K562 (cell line): ENCODE results near the gene TMEM132D. TPM values are rescaled to one million over a fixed set of nuclear protein-coding genes. Genes with fewer than 3 reads are reported as not detected.

Experiments
- ATAC-seq: fragments of 200-7000 bp; cut with Tn5 transposase; 3 replicates; pipeline ENCODE4 v1.9.1; 2020; ENCODE audit warnings: moderate library complexity
- BruUV-seq: library from RNA; stranded (reverse); fragments of 400-500 nt; replicated peaks from 2 replicates; lab custom pipeline; 2021; lab: Mats Ljungman, UMichigan
- CTCF ChIA-PET: fragments of 300-600 bp; formaldehyde crosslinking; extraction: SDS; loops from one replicate; lab custom pipeline; 2021; ENCODE audit warnings: low intra/inter-chr PET ratio; lab: Yijun Ruan, JAX
- POLR2A ChIA-PET: fragments of 300-600, 350-650 bp; sonication (Branson Sonifier 250); formaldehyde crosslinking; extraction: SDS; loops from one replicate; lab custom pipeline; 2021; ENCODE audit warnings: antibody characterized with exemption, inconsistent platforms; lab: Yijun Ruan, JAX
- DNase-seq, 4 experiments: peaks; one replicate each; pipeline versions ENCODE4 v3.0.0 to v3.0.0-alpha.2; 2011 to 2018; ENCODE audit warnings: low spot score in 3 of 4, mixed read lengths in 3 of 4; ENCODE audit errors: extremely low read depth in 1 of 4
- FAIRE-seq: peaks from 2 replicates; lab custom pipeline; 2011; peaks lifted over from hg19 to GRCh38; lab: Jason Lieb, UNC
- H2AFZ ChIP-seq: 2 replicates; pipeline ENCODE4 v1.6.0; 2011; ENCODE audit warnings: low read depth, low read length, control low read depth, inconsistent platforms
- H3K27ac ChIP-seq: fragments of 200-600 bp; 3 replicates; pipeline ENCODE4 v1.8.0; 2011; ENCODE audit warnings: low read depth, mild to moderate bottlenecking, control low read depth, inconsistent platforms, low read length, moderate library complexity, mixed read lengths; ENCODE audit errors: extremely low read depth
- H3K27me3 ChIP-seq, 2 experiments: fragments of 300-600 bp in 1 of 2; 2 replicates in 1 of 2; 3 replicates in 1 of 2; pipeline versions ENCODE4 v1.6.0 to v1.8.0; 2011; ENCODE audit warnings: inconsistent platforms in 2 of 2, low read length in 2 of 2, mild to moderate bottlenecking in 1 of 2, mixed read lengths in 1 of 2, moderate library complexity in 1 of 2; ENCODE audit not compliant: control insufficient read depth in 2 of 2, insufficient read depth in 2 of 2
- H3K36me3 ChIP-seq: fragments of 300-600 bp; 3 replicates; pipeline ENCODE4 v1.8.0; 2011; ENCODE audit warnings: mild to moderate bottlenecking, low read length, inconsistent platforms; ENCODE audit not compliant: control insufficient read depth, insufficient read depth
- H3K4me1 ChIP-seq, 2 experiments: fragments of 200-600 bp in 1 of 2; replicated peaks in 1 of 2; 2 replicates in 1 of 2; 3 replicates in 1 of 2; pipeline versions ENCODE4 v1.5.1 to v1.8.0; 2011; ENCODE audit warnings: inconsistent platforms in 2 of 2, low read length in 2 of 2, mild to moderate bottlenecking in 1 of 2, mixed read lengths in 1 of 2, moderate library complexity in 1 of 2; ENCODE audit not compliant: control insufficient read depth in 2 of 2, insufficient read depth in 2 of 2
- H3K4me2 ChIP-seq: 2 replicates; pipeline ENCODE4 v1.6.1; 2011; ENCODE audit warnings: low read length, control low read depth, inconsistent platforms, mixed read lengths; ENCODE audit not compliant: insufficient read depth
- H3K4me3 ChIP-seq: fragments of 200-600 bp; sonication (generic), shearing (Covaris generic); 2 replicates; pipeline ENCODE4 v1.5.1; 2016; ENCODE audit warnings: control low read depth, inconsistent platforms
- H3K79me2 ChIP-seq: fragments of 200-600 bp; 3 replicates; pipeline ENCODE4 v1.8.0; 2011; ENCODE audit warnings: low read length, inconsistent platforms; ENCODE audit not compliant: control insufficient read depth, insufficient read depth
- H3K9ac ChIP-seq, 2 experiments: 2 replicates each; pipeline versions ENCODE4 v1.6.0 to v1.6.1; 2011; ENCODE audit warnings: low read depth in 2 of 2, low read length in 2 of 2, control low read depth in 1 of 2, inconsistent platforms in 1 of 2, mild to moderate bottlenecking in 1 of 2, mixed read lengths in 1 of 2; ENCODE audit not compliant: insufficient read depth in 1 of 2
- H3K9me1 ChIP-seq: one replicate; pipeline ENCODE4 v1.6.0; 2011; ENCODE audit warnings: inconsistent platforms, mild to moderate bottlenecking, low read length, moderate library complexity; ENCODE audit not compliant: control insufficient read depth, insufficient read depth
- H3K9me3 ChIP-seq: replicated peaks from 2 replicates; pipeline ENCODE4 v1.5.1; 2011; ENCODE audit warnings: low read depth, low read length, inconsistent platforms; ENCODE audit not compliant: control insufficient read depth, insufficient read depth
- H4K20me1 ChIP-seq: replicated peaks from 2 replicates; pipeline ENCODE4 v1.6.1; 2011; ENCODE audit warnings: low read length, inconsistent platforms, mixed read lengths; ENCODE audit not compliant: control insufficient read depth, insufficient read depth
- CEBPB ChIP-seq: fragments of 450-650 bp; IDR thresholded peaks from 2 replicates; pipeline ENCODE4 v1.6.1; 2016; ENCODE audit warnings: missing genetic modification characterization, missing compliant biosample characterization
- CREB3 ChIP-seq: fragments of 450-650 bp; conservative IDR thresholded peaks from 2 replicates; pipeline ENCODE4 v1.6.1; 2016; ENCODE audit warnings: missing genetic modification characterization, low read depth, mild to moderate bottlenecking, missing compliant biosample characterization, moderate library complexity
- CTCFL ChIP-seq: IDR thresholded peaks from 2 replicates; pipeline ENCODE4 v1.6.1; 2011; ENCODE audit warnings: borderline replicate concordance, low read depth, mild to moderate bottlenecking, moderate library complexity, low read length; ENCODE audit not compliant: insufficient read depth, poor library complexity, severe bottlenecking
- FOXJ3 ChIP-seq: sonication (generic); formaldehyde crosslinking; IDR thresholded peaks from 2 replicates; pipeline ENCODE4 v1.4.0; 2020; ENCODE audit warnings: mild to moderate bottlenecking, missing genetic modification reagents
- HNRNPK ChIP-seq: fragments of 200-400 bp; formaldehyde crosslinking; IDR thresholded peaks from one replicate; pipeline ENCODE4 v1.6.1; 2018; ENCODE audit warnings: mild to moderate bottlenecking, low read depth, low read length; ENCODE audit not compliant: poor library complexity, severe bottlenecking
- MCM3 ChIP-seq: fragments of 450-650 bp; IDR thresholded peaks from 2 replicates; pipeline ENCODE4 v1.6.1; 2016
- MTA3 ChIP-seq: fragments of 450-650 bp; formaldehyde crosslinking; IDR thresholded peaks from 2 replicates; pipeline ENCODE4 v1.6.1; 2017; ENCODE audit warnings: mild to moderate bottlenecking, borderline replicate concordance
- RERE ChIP-seq: sonication (generic); formaldehyde crosslinking; IDR thresholded peaks from 2 replicates; pipeline ENCODE4 v1.8.0; 2023; ENCODE audit warnings: missing genetic modification reagents, mild to moderate bottlenecking, borderline replicate concordance
- TAF1 ChIP-seq: IDR thresholded peaks from 2 replicates; pipeline ENCODE4 v1.6.1; 2011; ENCODE audit warnings: mild to moderate bottlenecking, low read length, moderate library complexity; ENCODE audit not compliant: insufficient read depth, control insufficient read depth, severe bottlenecking; ENCODE audit errors: extremely low read depth
- TAF15 ChIP-seq: fragments of 200-400 bp; formaldehyde crosslinking; IDR thresholded peaks from 2 replicates; pipeline ENCODE4 v1.6.1; 2017; ENCODE audit warnings: mild to moderate bottlenecking, low read depth, low read length, moderate library complexity
- TBP ChIP-seq: optimal IDR thresholded peaks from 2 replicates; pipeline ENCODE3; 2011; ENCODE audit warnings: low read depth, low read length, improper control_type of control experiment
- ZNF77 ChIP-seq: fragments of 250-450 bp; sonication (Bioruptor Pico); IDR thresholded peaks from 2 replicates; pipeline ENCODE4 v1.5.0; 2020
- ZSCAN29 ChIP-seq: fragments of 450-650 bp; IDR thresholded peaks from 2 replicates; pipeline ENCODE4 v1.6.1; 2017
- WGBS: fragments of 100-300 bp; shearing (Covaris generic); methylation state at CpG from one replicate; pipeline ENCODE4 v1.1.6; 2016; ENCODE audit warnings: low coverage, mixed read lengths; ENCODE audit not compliant: insufficient coverage; ENCODE audit errors: missing lambda C conversion rate; 5-methylcytosine and 5-hydroxymethylcytosine counted together
- in situ Hi-C: fragments of 300-500 bp; cut with MboI; formaldehyde crosslinking; loops from 4 replicates; pipeline ENCODE4 v1.15.0; 2018; ENCODE audit warnings: inconsistent platforms, mixed read lengths
- intact Hi-C: fragments of 100-400 bp; cut with micrococcal nuclease; formaldehyde crosslinking; loops from 2 replicates; pipeline ENCODE4 v1.14.2; 2022
- polyA plus RNA-seq, 8 experiments: library from polyadenylated mRNA; depleted of rRNA in 4 of 8; stranded (reverse) in 5 of 8; unstranded in 3 of 8; fragments of >200 nt; fragmentation: Nextera tagmentation in 2 of 8; fragmentation: Illumina TruSeq in 1 of 8; extraction: Ambion mirVana in 2 of 8; extraction: Trizol in 1 of 8; gene quantifications; 2 replicates each; pipeline versions ENCODE4 v1.2.1 to v1.2.3, GENCODE V29; 2011 to 2014; ENCODE audit warnings: inconsistent platforms in 1 of 8, missing spikeins in 1 of 8
- total RNA-seq, 7 experiments: library from RNA; depleted of rRNA in 6 of 7; stranded (reverse); fragments of >200 nt in 6 of 7; fragmentation: Illumina TruSeq in 2 of 7; extraction: Trizol in 2 of 7; gene quantifications; 2 replicates each; pipeline versions ENCODE4 v1.2.1 to v1.2.3, GENCODE V29; 2011 to 2021; ENCODE audit warnings: low replicate concordance in 1 of 7

TMEM132D gene
- total and polyA plus RNA-seq, 9 of the 15 experiments (the other 6 are each of a cell fraction or from before 2014, with no cell fraction given): not detected

GRCh38 chr12:129937426-129937825 lies 33.6 kb upstream of the TMEM132D start:
- H3K27me3 ChIP-seq: peaks cover 0 to 12% of the 10 kb centered on the region in 2 experiments; a peak in 1 of 5 replicates
- no peak for DNase-seq
- TF ChIP-seq HNRNPK (no peak), CEBPB (tag) (no peak), MCM3 (no peak), CTCFL (no peak), TAF15 (no peak), ZNF77 (CRISPR knock-in tag) (no peak), MTA3 (no peak), CREB3 (tag) (no peak), RERE (CRISPR knock-in tag) (no peak), TAF1 (no peak), ZSCAN29 (no peak), TBP (no peak), FOXJ3 (CRISPR knock-in tag) (no peak)
- H3K27ac ChIP-seq: no peak overlapping the region
- ChIA-PET CTCF (no interaction called here), POLR2A (interaction anchor here (0.7 kb wide), 1 partner anchor 932 kb away, joined by 3 read pairs; no protein-coding TSS in a partner anchor)
- H3K4me2 ChIP-seq: no peak overlapping the region
- H3K4me3 ChIP-seq: no peak overlapping the region
- H3K79me2 ChIP-seq: no peaks in the 10 kb centered on the region
- no peaks in the 10 kb centered on the region for H3K4me1 ChIP-seq
- FAIRE-seq: no peak
- H2AFZ ChIP-seq: no peak overlapping the region
- H3K9me3 ChIP-seq: no peaks in the 10 kb centered on the region
- H3K9ac ChIP-seq: no peak overlapping the region
- no peaks in the 10 kb centered on the region; the same call in 1 of the 2 replicates for H4K20me1 ChIP-seq
- WGBS: 0% methylated on average over 5 of the region's 5 CpGs
- no peak for ATAC-seq
- in situ Hi-C loops: no loop called here
- no TSS peak for BruUV-seq
- H3K36me3 ChIP-seq: no peaks in the 10 kb centered on the region
- intact Hi-C loops: no loop called here
- H3K9me1 ChIP-seq: no peaks in the 10 kb centered on the region
